NK-92 treated with Interleukin-12 subunit alpha and Interleukin-12 subunit beta, amount 100 ng/mL, for 24 hours (cell line): ENCODE measurements around the gene DPP4.

Source experiments
- DNase-seq: peaks from one replicate; lab custom pipeline; 2025; lab: John Stamatoyannopoulos, UW

The DPP4 gene

DNA sequence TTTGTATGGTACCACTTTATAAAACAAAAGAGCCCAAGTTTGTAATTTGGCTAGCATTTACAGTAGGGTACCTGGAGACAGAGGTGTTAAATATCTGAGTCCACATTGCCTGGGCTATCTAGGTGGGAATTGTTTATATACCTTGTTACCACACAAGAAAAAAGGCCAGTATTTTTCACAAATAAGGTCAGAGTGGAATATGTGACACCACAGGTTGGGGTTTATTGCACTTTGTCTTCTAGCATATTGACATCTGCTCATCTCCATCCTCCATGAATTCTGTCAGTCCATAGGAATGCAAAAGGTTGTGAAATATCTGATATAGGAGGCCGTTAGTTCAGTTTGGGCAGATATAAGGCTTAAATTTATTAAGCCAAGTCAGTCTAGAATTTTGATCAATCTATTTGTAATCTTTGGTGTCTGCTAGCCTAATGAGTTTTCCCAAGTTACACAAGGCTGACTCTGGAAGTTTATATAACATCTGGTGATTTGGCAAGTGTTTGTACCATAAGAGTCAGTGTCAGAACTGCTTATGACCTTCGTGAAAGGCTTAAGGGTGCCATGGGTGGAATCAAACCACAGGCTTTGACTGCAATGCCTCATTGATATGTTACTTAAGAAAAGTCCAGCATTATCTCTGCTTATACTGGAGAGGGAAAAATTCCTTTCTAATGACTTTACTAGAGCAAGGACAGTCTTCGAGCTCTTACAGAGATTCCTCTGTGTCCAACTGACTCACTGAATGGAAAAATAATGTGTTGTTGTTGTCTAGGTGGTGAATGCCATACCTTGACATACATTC lies 11.3 kb upstream of the DPP4 start:
- DNase-seq: no peak

DNA sequence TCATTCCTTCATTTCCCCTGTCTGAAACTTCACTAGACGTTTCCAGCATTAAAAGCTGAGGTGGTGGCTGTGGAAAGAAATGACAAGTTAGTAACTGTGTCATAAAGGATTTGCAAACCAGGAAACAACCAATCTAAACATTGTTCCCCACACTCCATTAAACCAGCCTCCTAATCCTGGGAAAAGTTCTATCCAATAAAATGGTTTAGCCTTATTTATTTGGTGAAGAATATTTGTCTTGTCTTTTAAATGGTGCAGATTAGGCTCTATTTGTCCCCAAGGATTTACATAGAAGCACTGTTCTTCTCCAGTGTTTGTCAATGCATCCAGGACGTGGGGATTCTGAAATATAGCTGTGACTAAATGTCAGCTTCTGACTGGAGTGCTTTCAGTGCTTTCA lies 10.5 kb upstream of the DPP4 start:
- no peak for DNase-seq

DNA sequence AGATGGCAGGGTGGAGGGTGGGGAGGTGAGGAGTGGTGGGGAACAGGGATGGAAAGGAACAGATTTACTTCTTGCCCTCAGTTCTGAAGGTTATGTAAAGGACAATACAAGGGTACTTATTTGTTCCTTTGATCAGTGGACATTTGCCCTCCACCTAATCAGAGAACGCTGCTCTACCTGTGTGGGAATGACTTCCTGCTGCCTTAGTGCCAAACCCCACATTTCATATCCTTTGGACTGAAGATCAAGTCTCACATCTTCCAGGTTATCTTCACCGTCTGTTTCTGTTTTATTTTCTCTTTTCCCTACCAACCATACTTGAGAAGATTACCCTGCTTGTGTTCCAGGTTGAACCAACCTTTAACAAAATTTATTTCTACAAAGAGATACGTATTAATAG lies 8.7 kb upstream of the DPP4 start:
- DNase-seq: no peak

DNA sequence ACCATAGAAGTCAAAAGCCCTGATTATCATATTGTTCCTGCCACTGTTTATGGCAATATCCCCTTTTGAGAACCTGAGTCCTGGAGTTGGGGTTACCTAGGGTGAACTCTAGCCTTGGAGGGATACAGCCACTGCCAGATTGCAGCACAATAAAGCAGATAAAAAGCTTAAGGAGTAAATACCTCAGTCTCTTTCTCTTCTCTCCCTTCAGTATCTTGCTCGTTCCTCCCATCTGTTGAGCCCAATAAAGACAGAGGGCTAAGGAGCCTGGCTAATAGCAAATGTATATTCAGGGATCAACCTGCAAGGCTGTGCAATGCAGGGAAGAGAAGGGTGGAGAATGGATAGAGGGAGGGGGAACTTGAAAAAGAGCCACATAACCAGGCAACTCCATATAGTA lies 8.0 kb upstream of the DPP4 start:
- no peak for DNase-seq

DNA sequence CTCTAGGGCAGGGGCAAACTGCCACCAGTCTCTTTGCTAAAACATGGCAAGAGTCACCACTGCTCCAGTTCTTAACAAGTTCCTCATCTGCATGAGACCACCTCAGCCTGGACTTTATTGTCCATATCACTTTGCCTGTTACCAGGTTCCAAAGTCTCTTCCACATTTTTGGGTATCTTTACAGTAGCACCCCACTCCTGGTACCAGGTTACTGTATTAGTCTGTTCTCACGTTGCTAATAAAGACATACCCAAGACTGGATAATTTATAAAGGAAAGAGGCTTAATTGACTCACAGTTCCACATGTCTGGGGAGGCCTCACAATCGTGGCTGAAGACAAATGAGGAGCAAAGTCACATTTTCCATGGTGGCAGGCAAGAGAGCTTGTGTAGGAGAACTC lies 5.5 kb upstream of the DPP4 start:
- DNase-seq: no peak

DNA sequence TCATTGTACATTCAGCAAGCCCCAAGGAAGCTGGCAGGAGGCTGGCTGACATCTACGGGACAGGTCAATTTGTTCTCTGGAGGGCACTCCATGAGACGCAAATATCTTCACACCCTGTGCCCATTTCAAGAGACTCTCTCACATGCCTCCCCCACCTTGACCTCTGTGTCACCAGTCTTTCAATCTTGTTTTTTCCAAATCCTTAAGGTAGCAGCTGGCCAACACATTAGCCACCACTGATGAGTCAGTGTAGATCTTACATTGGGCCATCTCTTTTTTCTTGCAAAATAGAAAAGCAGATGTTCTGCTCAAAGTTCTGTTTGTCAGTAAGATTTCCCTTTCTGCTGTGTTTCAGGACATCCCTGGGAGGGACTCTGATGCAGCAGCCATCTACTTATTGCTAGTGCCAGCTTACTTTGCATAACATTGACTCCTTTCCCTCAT lies 1.7 kb upstream of the DPP4 start:
- DNase-seq: peak; percentile 29

DNA sequence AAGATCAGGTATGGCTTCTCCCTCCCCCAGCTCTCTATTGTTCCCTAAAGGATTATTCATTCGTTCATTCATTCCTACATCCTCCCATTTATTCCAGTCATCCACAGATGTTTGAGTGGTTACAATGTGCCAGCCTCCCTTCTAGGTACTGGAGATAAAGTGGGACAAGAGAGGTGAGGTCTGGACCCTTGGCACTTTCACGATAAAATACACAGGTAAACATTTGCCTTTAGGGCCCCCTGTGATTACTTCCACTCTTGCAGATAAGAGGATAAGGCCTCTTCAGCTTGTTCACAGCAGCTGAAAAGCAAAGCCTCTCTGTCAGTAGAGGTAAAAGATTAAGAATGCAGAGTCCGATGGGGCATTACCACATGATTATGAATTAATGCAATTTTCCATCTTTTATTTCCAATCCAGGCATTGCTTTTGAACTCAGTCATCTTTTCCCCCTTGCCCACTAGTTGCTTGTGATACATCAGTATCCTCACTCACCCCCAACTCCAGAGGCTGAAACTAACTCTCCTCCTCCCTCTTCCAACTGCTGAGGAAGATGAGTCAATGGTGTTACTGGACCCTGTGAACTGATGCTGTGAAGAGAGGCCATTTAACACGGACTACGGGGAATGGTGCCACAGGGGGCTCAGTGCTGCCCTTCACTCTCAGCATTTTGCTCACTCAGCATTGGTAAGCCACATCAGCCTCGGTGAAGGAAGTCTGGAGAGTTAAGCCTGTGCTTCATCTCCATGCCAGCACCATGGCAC lies 1.1 kb upstream of the DPP4 start:
- DNase-seq: no peak

DNA sequence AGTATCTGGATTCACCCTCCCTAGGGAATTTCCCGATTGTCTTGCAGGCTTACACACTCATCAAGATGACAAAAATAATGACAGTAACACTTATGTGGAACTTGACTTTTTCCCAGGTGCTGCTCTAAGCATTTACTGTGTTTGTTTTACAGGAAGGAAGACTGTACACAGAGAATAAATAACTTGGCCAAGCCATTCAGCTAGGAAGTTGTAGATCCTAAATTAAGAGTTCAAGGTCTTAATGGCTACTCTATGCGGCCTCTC lies 549 bp upstream of the DPP4 start:
- no peak for DNase-seq

DNA sequence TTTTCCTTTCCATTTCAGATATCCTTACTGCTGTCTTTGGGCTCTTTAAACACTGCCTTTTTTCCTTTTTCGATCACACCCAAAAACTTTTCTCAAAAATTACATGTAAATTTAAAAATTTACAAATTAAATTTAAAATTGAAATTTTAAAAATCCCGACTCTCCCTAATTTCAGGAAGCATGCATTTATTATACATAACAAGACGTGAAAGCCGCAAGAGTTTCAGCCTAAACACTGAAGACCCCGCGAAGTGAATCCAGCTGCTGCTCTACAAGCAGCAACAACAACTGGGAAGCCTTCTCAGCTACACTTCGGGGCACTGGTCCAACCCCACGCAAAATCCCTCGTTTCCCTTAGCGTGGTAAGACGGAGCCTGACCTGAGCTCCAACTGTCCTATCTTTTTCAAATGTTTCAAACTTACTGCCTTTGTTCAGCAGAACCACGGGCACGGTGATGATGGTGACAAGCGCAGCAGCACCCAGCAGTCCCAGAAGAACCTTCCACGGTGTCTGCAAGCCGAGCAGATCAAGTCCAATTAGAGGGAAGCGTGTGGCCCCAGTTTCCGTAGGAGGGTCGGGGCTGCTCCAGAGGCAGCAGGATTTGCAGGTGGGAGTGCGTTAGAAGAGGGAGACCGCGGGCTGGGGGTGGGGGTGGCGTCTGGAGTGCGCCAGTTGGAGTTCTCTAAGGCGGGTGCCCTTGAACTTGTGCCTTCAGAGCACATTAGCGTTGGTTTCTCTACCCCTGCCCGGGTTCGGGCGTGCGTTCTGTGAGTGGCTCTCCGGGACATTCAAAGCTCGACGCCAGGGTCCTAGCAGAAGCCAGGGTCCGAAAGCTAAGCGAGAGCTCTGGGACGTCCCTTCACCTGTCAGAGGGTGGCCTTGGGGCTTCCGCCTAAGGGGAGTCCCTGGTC lies 783 bp downstream of the DPP4 start:
- peak; percentile 53 for DNase-seq

DNA sequence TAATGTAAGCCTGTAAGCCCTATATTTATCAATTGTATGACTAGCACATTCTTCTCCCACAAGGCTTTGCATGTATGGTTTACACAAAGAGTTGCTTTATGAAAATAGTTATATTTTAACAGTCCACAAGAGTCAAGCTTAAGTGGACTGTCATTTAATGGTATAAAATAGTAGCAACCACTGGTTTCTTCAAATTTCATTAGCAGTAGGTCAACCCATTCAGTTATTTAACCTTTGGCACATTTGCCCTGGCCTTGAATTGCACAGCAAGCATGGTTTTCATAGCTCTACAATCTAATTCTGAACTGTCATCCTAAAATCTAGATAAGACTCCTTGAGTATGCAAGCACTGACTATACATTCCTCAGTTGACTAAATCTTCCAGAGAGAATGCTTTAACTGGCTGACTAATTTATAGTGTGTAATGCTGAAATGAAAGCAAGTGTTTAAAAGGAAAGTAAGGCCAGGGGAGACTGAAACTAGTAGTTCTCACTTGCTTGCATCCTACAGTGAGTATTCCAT lies 1.8 kb downstream of the DPP4 start:
- DNase-seq: no peak

DNA sequence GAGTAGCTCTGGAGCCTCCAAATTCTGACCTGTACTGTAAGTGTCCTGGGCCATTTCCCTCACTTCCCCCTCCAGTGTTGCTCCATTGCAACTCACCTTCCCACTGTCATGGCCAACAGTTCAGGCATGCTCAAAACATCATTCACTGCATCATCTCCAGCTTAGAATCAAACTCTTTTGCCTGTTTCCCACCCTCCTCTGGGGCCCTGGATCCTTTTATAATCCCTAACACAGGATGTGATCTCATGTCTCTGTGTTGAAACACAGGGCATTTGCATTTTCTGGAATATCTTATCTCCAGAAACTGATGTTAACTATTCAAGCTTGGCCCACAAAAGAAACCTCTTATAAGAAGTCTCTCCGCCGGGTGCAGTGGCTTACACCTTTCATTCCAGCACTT lies 3.0 kb downstream of the DPP4 start:
- DNase-seq: no peak

DNA sequence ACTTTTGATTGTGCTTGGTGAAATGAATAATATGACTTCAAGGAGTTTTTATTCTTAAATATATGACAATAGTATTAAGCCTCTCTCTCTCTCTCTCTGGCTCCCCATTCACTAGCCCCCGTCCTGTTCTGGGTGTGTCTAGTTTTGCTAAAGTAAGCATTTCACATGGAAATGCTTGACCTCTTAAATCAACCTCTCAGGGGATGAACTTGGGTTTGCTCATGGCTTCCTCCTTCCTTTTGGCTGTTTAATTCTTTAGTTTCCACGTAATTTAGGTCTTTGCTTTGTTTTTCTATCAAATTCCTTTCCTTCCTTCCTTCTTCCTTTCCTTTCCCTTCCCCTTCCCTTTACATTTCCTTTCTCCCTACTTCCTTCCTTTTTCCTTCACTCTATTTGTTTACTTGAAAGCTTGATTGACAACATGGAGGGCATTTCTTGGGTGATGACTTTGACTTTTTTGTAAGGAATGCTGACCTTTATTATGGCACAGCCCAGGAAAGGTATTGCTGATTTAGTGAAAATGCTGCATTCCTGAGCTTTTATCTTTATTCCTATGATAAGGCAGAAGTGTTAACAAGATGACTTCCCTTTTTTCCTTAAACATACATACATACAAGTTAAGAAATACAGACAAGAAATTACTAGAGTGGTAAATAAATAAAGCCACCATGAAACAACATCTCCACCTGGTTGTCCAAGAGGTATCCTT lies 3.6 kb downstream of the DPP4 start:
- no peak for DNase-seq

DNA sequence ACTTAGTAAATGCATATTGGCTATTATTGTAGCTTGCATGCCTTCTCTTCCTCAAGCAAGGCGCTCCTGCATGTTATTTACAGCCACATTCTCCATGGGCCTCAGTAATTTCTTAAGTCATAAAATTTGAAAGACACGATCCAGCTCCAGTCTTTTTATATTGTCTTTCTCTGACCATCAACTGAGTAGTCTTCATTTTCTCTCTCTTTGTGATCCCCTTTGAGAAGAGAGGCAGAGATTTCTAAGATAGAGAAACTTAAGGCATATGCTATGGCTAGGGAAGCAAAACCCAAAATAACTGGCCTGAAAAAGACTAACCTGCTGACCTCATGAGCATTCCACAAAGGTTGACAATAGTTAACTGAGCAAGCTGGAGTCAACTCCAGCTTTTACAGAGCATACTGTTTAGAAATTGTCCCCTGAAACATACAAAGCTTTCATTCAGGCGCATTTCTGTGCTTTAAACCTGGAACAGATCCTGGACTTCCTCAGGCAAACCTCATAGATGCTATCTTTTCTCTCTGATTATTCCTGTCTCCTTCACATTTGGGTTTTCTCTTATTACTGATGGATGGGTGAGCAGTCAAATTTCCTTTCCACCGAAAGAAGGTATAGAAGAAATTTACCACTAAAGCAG lies 4.6 kb downstream of the DPP4 start:
- DNase-seq: no peak

DNA sequence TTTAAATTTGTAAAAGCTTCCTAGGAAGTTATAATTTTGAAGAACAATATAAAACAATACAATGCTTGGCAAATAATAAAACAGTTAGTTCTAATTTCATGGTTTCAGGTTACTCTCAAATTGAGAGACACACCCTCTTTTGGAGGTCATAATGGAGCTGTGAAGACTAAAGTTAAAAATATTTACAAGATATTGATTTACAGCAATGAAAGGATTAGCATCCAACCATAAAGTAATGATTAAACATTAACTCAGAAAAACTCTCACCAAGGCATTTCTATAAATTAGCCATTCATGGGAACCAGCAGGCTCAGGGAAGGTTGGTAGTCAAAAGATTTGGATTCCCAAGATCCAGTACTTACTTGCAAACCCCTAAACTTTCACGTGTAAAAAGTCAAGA lies 6.4 kb downstream of the DPP4 start:
- no peak for DNase-seq

DNA sequence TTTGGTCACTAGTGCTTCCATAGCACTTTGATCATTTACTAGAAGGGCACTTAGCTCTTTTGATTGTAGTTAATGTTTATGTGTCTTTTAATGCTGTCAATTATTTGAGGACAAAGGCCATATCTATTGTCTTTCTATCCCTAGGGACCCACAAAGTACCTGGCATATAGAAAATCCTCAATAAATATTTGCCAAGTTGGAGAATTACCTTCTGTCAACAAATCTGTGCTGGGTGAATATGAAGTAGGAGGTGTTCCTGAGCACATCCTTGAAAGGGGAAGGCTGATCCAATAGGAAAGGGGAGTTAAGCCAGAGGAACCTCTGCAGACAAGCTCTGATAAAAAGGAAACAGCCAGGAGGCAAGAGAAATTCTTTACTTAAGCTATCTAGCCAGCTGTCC lies 8.2 kb downstream of the DPP4 start:
- no peak for DNase-seq

DNA sequence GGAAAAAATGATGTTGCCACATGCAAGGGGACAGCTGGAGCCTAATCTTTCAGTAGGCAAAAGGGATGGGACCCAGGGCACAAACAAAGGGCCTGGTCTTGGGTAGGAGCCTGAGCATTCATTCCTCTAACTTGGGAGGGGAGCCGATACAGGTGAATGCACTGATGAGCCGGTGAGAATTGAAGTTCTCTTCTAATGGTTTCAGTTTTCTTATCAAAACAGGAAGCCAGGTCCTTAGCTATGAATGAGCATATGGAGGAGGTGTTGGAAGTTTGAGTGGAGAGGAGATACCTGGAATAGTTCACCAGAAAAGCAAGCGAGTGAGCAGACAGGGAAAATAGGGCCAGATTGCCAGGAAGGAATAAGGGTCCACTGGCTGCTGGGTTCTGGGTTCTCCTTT lies 10.1 kb downstream of the DPP4 start:
- no peak for DNase-seq

DNA sequence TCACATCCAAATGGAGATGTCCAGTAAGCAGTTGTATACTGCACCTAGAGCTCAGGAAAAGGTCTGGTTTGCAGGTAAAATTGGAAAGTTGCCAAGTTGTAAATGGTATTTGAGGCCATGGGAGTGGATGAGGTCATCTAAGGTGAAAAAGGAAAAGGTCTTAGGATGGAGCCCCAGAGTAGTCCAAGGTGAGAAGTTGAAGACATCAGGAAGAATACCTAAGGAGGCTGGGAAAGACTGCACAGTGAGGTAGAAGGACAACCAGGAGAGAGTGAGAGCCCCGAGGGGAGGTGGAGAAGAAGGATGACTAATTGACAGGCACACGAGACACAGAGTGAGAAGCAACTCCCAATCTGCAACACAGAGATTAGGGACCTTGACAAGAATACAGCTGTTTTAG lies 10.7 kb downstream of the DPP4 start:
- no peak for DNase-seq

DNA sequence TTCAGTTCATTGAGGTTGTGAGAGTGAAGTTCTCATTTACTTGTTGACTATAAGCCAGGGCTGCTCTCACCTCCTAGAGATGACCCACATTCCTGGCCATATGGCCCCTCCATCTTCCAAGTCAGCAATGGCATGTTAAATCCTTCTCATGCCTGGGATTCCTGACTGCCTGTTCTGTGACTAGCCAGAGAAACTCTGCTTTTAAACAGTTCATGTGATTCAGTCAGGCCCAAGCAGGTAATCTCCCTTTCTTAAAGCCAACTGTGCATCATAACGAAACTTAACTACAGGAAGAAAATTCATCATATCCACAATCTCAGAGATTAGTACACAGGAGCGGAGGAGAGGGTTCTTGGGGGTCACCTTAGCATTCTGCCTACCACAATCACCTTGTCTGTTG lies 11.5 kb downstream of the DPP4 start:
- no peak for DNase-seq

DNA sequence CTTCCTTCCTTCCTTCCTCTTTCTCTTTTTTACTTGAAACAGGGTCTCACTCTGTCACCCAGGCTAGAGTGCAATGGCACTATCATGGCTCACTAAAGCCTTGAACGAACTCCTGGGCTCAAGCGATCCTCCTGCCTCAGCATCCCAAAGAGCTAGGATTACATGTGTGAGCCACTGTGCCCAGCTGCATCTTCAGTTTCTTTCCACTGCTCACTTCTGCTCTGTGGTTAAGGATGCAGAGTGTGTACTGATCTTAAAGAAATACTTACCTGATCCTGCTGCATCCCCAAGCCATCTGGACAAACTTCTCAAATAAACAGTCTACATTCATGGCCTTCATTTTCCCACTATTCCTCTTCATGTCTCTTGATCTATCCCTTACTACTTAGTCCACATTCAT lies 13.0 kb downstream of the DPP4 start:
- no peak for DNase-seq

DNA sequence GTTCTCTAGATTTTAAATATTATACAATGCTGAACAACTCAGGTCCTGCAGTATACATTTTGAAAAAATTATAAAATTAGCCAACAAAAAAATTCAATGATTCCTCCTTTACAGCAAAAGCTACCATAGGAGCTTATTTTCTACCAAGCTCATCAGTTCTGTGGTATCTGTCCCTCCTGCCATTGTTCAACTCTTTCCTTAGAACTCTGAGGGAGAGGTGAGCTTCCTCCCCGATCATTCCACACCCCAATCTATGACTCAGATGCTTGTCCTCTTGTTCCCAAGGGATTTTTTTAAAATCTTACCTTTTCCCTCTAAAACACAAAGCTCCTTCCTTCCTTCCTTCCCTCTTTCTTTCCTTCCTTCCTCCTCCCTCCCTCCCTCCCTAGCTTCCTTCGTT lies 13.5 kb downstream of the DPP4 start:
- DNase-seq: no peak

DNA sequence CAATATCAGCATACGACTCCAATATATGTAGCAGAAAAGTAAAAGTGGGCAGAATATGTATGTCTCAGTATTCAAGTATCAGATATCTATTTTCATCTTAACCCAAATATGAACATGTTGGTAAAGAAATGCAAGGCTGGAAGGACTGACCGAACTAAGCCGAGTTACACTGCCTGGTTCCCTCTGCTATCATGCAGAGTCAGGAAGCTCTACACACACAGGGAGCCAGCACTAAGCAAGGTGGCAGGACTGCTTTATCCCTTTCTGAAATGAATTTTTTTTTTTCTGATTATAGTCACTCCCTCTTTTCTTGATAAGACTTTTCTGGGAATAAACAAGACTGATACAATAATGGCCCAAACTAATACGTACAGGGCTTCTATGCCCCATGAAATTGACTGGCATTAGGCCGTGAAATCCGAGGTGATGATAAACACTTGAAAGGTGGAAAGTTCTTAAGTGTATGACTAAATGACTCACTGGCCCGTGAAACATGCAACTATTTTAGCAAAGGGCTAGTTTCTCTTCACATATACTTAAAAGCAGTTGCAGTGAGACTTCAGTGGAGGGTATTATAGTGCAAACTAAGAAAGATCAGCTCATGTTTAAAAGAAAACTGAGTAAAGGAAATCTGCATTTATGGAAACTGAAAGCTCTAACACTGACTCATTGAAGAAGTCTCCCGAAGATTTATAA lies 14.9 kb downstream of the DPP4 start:
- DNase-seq: peak; percentile 42
